Measurements from ENCODE around the gene CABLES1. TPM values are rescaled to one million over a fixed set of nuclear protein-coding genes. Genes with fewer than 3 reads are reported as not detected.
A peak's percentile ranks its signal among the peaks of the same experiment; 100 is the strongest.

Gene CABLES1
- total and polyA plus RNA-seq, 12 donors = 2.1 to 11.9 (median 5.3) TPM

- H3K27ac ChIP-seq = no peak overlapping the region
- WGBS, 4 donors = 55 to 65% (median 61%) methylated on average over 3 of the region's 3 CpGs
These were observed 94.2 kb downstream of the CABLES1 start for GRCh38 chr18:23229472-23229871.

GRCh38 chr18:23230686-23231085, 95.4 kb downstream of the CABLES1 start:
- H3K4me1 ChIP-seq (replicated peaks in 1 of 2) = peaks cover 12 to 36% of the 10 kb centered on the region in 2 donors
- no peaks in the 10 kb centered on the region for H3K9me3 ChIP-seq (replicated peaks in 1 of 3)
- 69 to 84% (median 79%) methylated on average over 4 of the region's 4 CpGs for WGBS, 4 donors
- no peaks in the 10 kb centered on the region for H3K36me3 ChIP-seq (replicated peaks in 1 of 2)
- peak overlapping the region in 2 of 5 donors; percentile 50 to 60 for H3K27ac ChIP-seq
- H3K4me3 ChIP-seq = no peak overlapping the region
- no peak for DNase-seq
- intact Hi-C loops (cut with DNase I) = loop anchor here in 1 of 2 donors (10.0 kb wide), 1 partner anchor 56 kb away; no protein-coding TSS in a partner anchor
- no peaks in the 10 kb centered on the region for H3K27me3 ChIP-seq
- TF ChIP-seq, protein P1, sequence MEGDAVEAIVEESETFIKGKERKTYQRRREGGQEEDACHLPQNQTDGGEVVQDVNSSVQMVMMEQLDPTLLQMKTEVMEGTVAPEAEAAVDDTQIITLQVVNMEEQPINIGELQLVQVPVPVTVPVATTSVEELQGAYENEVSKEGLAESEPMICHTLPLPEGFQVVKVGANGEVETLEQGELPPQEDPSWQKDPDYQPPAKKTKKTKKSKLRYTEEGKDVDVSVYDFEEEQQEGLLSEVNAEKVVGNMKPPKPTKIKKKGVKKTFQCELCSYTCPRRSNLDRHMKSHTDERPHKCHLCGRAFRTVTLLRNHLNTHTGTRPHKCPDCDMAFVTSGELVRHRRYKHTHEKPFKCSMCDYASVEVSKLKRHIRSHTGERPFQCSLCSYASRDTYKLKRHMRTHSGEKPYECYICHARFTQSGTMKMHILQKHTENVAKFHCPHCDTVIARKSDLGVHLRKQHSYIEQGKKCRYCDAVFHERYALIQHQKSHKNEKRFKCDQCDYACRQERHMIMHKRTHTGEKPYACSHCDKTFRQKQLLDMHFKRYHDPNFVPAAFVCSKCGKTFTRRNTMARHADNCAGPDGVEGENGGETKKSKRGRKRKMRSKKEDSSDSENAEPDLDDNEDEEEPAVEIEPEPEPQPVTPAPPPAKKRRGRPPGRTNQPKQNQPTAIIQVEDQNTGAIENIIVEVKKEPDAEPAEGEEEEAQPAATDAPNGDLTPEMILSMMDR (IDR thresholded peaks at IDR 0.05) = no peak
- no peak for TF ChIP-seq POLR2A (IDR thresholded peaks at IDR 0.05)

More at GRCh38 chr18:23229472-23229871, 94.2 kb downstream of the CABLES1 start:
- H3K4me1 ChIP-seq (replicated peaks in 1 of 2) = peaks cover 13 to 48% of the 10 kb centered on the region in 2 donors
- TF ChIP-seq, protein P1 (IDR thresholded peaks at IDR 0.05) = no peak
- no peak for TF ChIP-seq POLR2A (IDR thresholded peaks at IDR 0.05)
- no peak overlapping the region for H3K4me3 ChIP-seq
- intact Hi-C loops (cut with DNase I) = no loop called here
- H3K9me3 ChIP-seq (replicated peaks in 1 of 3) = no peaks in the 10 kb centered on the region
- H3K36me3 ChIP-seq (replicated peaks in 1 of 2) = no peaks in the 10 kb centered on the region
- DNase-seq = no peak
- no peaks in the 10 kb centered on the region for H3K27me3 ChIP-seq

- no peak overlapping the region for H3K4me3 ChIP-seq
- no peaks in the 10 kb centered on the region for H3K36me3 ChIP-seq (replicated peaks in 1 of 2)
- no peaks in the 10 kb centered on the region for H3K9me3 ChIP-seq (replicated peaks in 1 of 3)
- peak; percentile 28 to 79 (median 56) for DNase-seq
- H3K27ac ChIP-seq = peak overlapping the region in 3 of 5 donors; percentile 5 to 60 (median 50)
- H3K27me3 ChIP-seq = no peaks in the 10 kb centered on the region
- peaks cover 7 to 28% of the 10 kb centered on the region in 2 donors for H3K4me1 ChIP-seq (replicated peaks in 1 of 2)
- WGBS, 4 donors = 55 to 64% (median 61%) methylated on average over 20 of the region's 20 CpGs
- intact Hi-C loops (cut with DNase I) = loop anchor here in 1 of 2 donors (10.0 kb wide), 1 partner anchor 57 kb away; no protein-coding TSS in a partner anchor
- TF ChIP-seq, protein P1 (IDR thresholded peaks at IDR 0.05) = no peak
- TF ChIP-seq POLR2A (IDR thresholded peaks at IDR 0.05) = no peak
These were observed 96.2 kb downstream of the CABLES1 start for GRCh38 chr18:23231340-23232021.

DNA sequence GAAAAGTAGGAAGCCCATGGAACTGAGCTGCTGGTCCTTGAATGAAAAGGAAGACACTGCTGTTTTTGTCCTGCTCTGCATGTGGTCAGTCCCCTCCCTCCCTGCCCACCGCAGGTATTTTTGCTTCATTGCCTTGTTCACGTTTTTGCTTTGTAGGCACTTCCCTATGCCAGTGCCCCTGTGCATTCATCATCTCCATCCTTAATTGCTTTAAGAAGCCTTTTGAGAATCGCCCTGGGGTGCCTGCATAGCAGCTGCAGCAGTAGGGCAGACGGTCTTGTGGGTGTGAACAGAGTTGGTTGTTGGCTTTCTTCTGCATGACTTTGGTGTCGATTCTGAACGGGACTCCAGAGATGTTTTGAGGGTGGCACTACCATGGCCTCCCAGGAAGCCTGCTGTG, 97.0 kb downstream of the CABLES1 start:
- Histone ChIP-seq H3K9me3 (replicated peaks in 1 of 3) (no peaks in the 10 kb centered on the region), H3K36me3 (replicated peaks in 1 of 2) (no peaks in the 10 kb centered on the region), H3K27ac (no peak overlapping the region), H3K27me3 (no peaks in the 10 kb centered on the region), H3K4me3 (no peak overlapping the region), H3K4me1 (replicated peaks in 1 of 2) (peaks cover 7 to 26% of the 10 kb centered on the region in 2 donors)
- no peak for DNase-seq
- intact Hi-C loops (cut with DNase I) = loop anchor here in 1 of 2 donors (10.0 kb wide), 1 partner anchor 58 kb away; no protein-coding TSS in a partner anchor
- WGBS, 4 donors = 72 to 79% (median 78%) methylated on average over 6 of the region's 6 CpGs
- TF ChIP-seq POLR2A (IDR thresholded peaks at IDR 0.05) = no peak
- TF ChIP-seq, protein P1 (IDR thresholded peaks at IDR 0.05) = no peak

Data from adrenal gland (tissue), 12 donors.